Trophoblast cell (in vitro differentiated cells and primary cell): ENCODE data around the gene RIMBP2.

Experiments
- DNase-seq, 2 donors: peaks; one replicate each; pipeline ENCODE4 v3.0.0-alpha.2; 2016
- H2AFZ ChIP-seq: 2 replicates; pipeline ENCODE4 v1.6.1; 2013; ENCODE audit warnings: low read length, moderate library complexity, mild to moderate bottlenecking; ENCODE audit not compliant: insufficient read depth, poor library complexity
- H2AK5ac ChIP-seq: 2 replicates; pipeline ENCODE4 v1.6.1; 2013; ENCODE audit warnings: mild to moderate bottlenecking, low read length
- H2BK120ac ChIP-seq: 2 replicates; pipeline ENCODE4 v1.6.1; 2013; ENCODE audit warnings: low read length, mild to moderate bottlenecking, moderate library complexity; ENCODE audit not compliant: insufficient read depth, poor library complexity
- H2BK12ac ChIP-seq: 2 replicates; pipeline ENCODE4 v1.6.1; 2013; ENCODE audit warnings: mild to moderate bottlenecking, low read length, moderate library complexity
- H2BK5ac ChIP-seq: 2 replicates; pipeline ENCODE4 v1.6.1; 2013; ENCODE audit warnings: low read length, low read depth, moderate library complexity, mild to moderate bottlenecking; ENCODE audit not compliant: poor library complexity
- H3K14ac ChIP-seq: 2 replicates; pipeline ENCODE4 v1.6.1; 2013; ENCODE audit warnings: mild to moderate bottlenecking, low read length
- H3K18ac ChIP-seq: 2 replicates; pipeline ENCODE4 v1.6.1; 2013; ENCODE audit warnings: mild to moderate bottlenecking, low read length
- H3K23ac ChIP-seq: 2 replicates; pipeline ENCODE4 v1.6.1; 2013; ENCODE audit warnings: low read length
- H3K27ac ChIP-seq: 2 replicates; pipeline ENCODE4 v1.5.1; 2013; ENCODE audit warnings: low read depth, mild to moderate bottlenecking, inconsistent platforms, low read length, moderate library complexity
- H3K27me3 ChIP-seq: 2 replicates; pipeline ENCODE4 v1.6.1; 2013; ENCODE audit warnings: inconsistent platforms, mild to moderate bottlenecking, low read length, moderate library complexity; ENCODE audit not compliant: insufficient read depth
- H3K36me3 ChIP-seq, 2 experiments: 1 replicate in 1 of 2; 2 replicates in 1 of 2; pipeline ENCODE4 v1.6.1; 2013; ENCODE audit warnings: low read length in 2 of 2, mild to moderate bottlenecking in 2 of 2, moderate library complexity in 1 of 2; ENCODE audit not compliant: insufficient read depth in 2 of 2, control insufficient read depth in 1 of 2
- H3K4ac ChIP-seq: 2 replicates; pipeline ENCODE4 v1.6.1; 2013; ENCODE audit warnings: low read depth, mild to moderate bottlenecking, low read length, moderate library complexity
- H3K4me1 ChIP-seq, 2 experiments: 1 replicate in 1 of 2; 2 replicates in 1 of 2; pipeline ENCODE4 v1.6.1; 2013; ENCODE audit warnings: low read length in 2 of 2, mild to moderate bottlenecking in 2 of 2, moderate library complexity in 1 of 2; ENCODE audit not compliant: insufficient read depth in 2 of 2, control insufficient read depth in 1 of 2
- H3K4me2 ChIP-seq: 2 replicates; pipeline ENCODE4 v1.6.1; 2013; ENCODE audit warnings: inconsistent platforms, mild to moderate bottlenecking, low read length, moderate library complexity
- H3K4me3 ChIP-seq: 2 replicates; pipeline ENCODE4 v1.5.1; 2013; ENCODE audit warnings: mild to moderate bottlenecking, low read depth, low read length, inconsistent platforms
- H3K79me1 ChIP-seq: one replicate; pipeline ENCODE4 v1.6.1; 2013; ENCODE audit warnings: low read length
- H3K79me2 ChIP-seq: 2 replicates; pipeline ENCODE4 v1.6.1; 2013; ENCODE audit warnings: low read length, mild to moderate bottlenecking; ENCODE audit not compliant: control insufficient read depth, insufficient read depth, poor library complexity
- H3K9ac ChIP-seq: 2 replicates; pipeline ENCODE4 v1.6.1; 2013; ENCODE audit warnings: mild to moderate bottlenecking, low read length
- H3K9me3 ChIP-seq: 2 replicates; pipeline ENCODE4 v1.6.1; 2013; ENCODE audit warnings: low read depth, mild to moderate bottlenecking, control low read depth, inconsistent platforms, low read length; ENCODE audit not compliant: insufficient read depth
- H4K12ac ChIP-seq: 2 replicates; pipeline ENCODE4 v1.6.1; 2013; ENCODE audit warnings: low read depth, mild to moderate bottlenecking, low read length, moderate library complexity
- H4K8ac ChIP-seq: 2 replicates; pipeline ENCODE4 v1.6.1; 2013; ENCODE audit warnings: low read depth, mild to moderate bottlenecking, low read length, moderate library complexity
- H4K91ac ChIP-seq: one replicate; pipeline ENCODE4 v1.6.1; 2013; ENCODE audit warnings: low read depth, mild to moderate bottlenecking, low read length, moderate library complexity
- WGBS: extraction: QIAGEN DNeasy Blood & Tissue Kit; methylation state at CpG from one replicate; pipeline ENCODE4 v1.1.7; 2013; ENCODE audit warnings: missing lambda C conversion rate; ENCODE audit not compliant: insufficient read length, insufficient coverage; ENCODE audit errors: extremely low coverage; 5-methylcytosine and 5-hydroxymethylcytosine counted together

Gene RIMBP2

DNA sequence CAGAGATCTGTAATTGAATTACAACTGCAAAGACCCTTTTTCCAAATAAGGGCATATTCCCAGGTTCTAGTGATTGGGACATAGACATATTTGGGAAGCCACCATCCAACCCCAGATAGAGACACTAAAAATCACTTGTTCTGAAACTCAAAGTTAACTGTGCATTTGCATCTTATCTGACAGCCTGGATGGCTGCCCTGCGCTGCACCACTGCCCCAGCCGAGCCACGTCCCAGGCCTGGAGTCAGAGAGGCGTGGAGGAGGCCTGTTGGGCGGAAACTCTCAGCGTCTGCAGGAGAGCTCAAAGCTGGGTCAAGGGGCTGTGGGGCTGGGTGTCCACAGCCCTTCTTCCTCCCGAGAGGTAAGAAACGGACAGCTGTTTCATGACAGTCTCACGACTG, 124.4 kb downstream of the RIMBP2 start:
- H2BK5ac ChIP-seq: no peak overlapping the region
- WGBS: no CpG with 5 or more reads among the region's 9 CpGs
- no peaks in the 10 kb centered on the region for H3K36me3 ChIP-seq
- no peak overlapping the region for H2BK12ac ChIP-seq
- no peak overlapping the region for H2BK120ac ChIP-seq
- DNase-seq: no peak
- no peak overlapping the region for H3K4me2 ChIP-seq
- H3K27me3 ChIP-seq: no peaks in the 10 kb centered on the region
- no peaks in the 10 kb centered on the region for H3K4me1 ChIP-seq
- H3K9me3 ChIP-seq: peaks cover 1% of the 10 kb centered on the region
- no peak overlapping the region for H3K14ac ChIP-seq
- H3K79me2 ChIP-seq: no peaks in the 10 kb centered on the region
- H3K4ac ChIP-seq: no peak overlapping the region
- H3K23ac ChIP-seq: no peak overlapping the region
- no peak overlapping the region for H2AFZ ChIP-seq
- peak overlapping the region; percentile 56 for H3K4me3 ChIP-seq
- H4K8ac ChIP-seq: no peak overlapping the region
- H3K27ac ChIP-seq: no peak overlapping the region
- no peaks in the 10 kb centered on the region for H3K79me1 ChIP-seq
- no peak overlapping the region for H3K18ac ChIP-seq
- H3K9ac ChIP-seq: no peak overlapping the region
- H4K91ac ChIP-seq: no peak overlapping the region
- no peak overlapping the region for H4K12ac ChIP-seq
- H2AK5ac ChIP-seq: no peak overlapping the region

- H2AK5ac ChIP-seq: no peak overlapping the region
- H3K79me2 ChIP-seq: no peaks in the 10 kb centered on the region
- WGBS: no CpG with 5 or more reads among the region's 12 CpGs
- H3K4me3 ChIP-seq: no peak overlapping the region
- H4K91ac ChIP-seq: no peak overlapping the region
- H3K4ac ChIP-seq: no peak overlapping the region
- H3K27ac ChIP-seq: no peak overlapping the region
- H3K9ac ChIP-seq: no peak overlapping the region
- no peak overlapping the region for H4K12ac ChIP-seq
- H3K14ac ChIP-seq: no peak overlapping the region
- H2BK5ac ChIP-seq: no peak overlapping the region
- H3K27me3 ChIP-seq: no peaks in the 10 kb centered on the region
- H3K9me3 ChIP-seq: peaks cover 1% of the 10 kb centered on the region
- no peak overlapping the region for H3K4me2 ChIP-seq
- H2AFZ ChIP-seq: no peak overlapping the region
- H3K36me3 ChIP-seq: no peaks in the 10 kb centered on the region
- no peak overlapping the region for H2BK120ac ChIP-seq
- H3K4me1 ChIP-seq: no peaks in the 10 kb centered on the region
- no peak for DNase-seq
- H3K18ac ChIP-seq: no peak overlapping the region
- H3K79me1 ChIP-seq: no peaks in the 10 kb centered on the region
- no peak overlapping the region for H2BK12ac ChIP-seq
- no peak overlapping the region for H4K8ac ChIP-seq
- H3K23ac ChIP-seq: no peak overlapping the region
These were observed 125.4 kb downstream of the RIMBP2 start for GRCh38 chr12:130590685-130591084.

GRCh38 chr12:130589540-130590317, 126.4 kb downstream of the RIMBP2 start:
- DNase-seq: no peak

GRCh38 chr12:130588696-130589539, 127.2 kb downstream of the RIMBP2 start:
- no peak overlapping the region for H3K27ac ChIP-seq
- no peak overlapping the region for H3K4me3 ChIP-seq
- H3K4me1 ChIP-seq: no peaks in the 10 kb centered on the region
- no peak overlapping the region for H2AFZ ChIP-seq
- WGBS: no CpG with 5 or more reads among the region's 11 CpGs
- no peak overlapping the region for H3K4me2 ChIP-seq
- no peaks in the 10 kb centered on the region for H3K79me1 ChIP-seq
- H2BK12ac ChIP-seq: no peak overlapping the region
- H2AK5ac ChIP-seq: no peak overlapping the region
- no peaks in the 10 kb centered on the region for H3K27me3 ChIP-seq
- H3K23ac ChIP-seq: no peak overlapping the region
- no peak overlapping the region for H4K91ac ChIP-seq
- H3K36me3 ChIP-seq: no peaks in the 10 kb centered on the region
- H3K9ac ChIP-seq: no peak overlapping the region
- no peak for DNase-seq
- no peak overlapping the region for H4K12ac ChIP-seq
- H3K9me3 ChIP-seq: peaks cover 1% of the 10 kb centered on the region
- H3K4ac ChIP-seq: no peak overlapping the region
- no peaks in the 10 kb centered on the region for H3K79me2 ChIP-seq
- no peak overlapping the region for H4K8ac ChIP-seq
- H2BK120ac ChIP-seq: no peak overlapping the region
- H2BK5ac ChIP-seq: no peak overlapping the region
- H3K18ac ChIP-seq: no peak overlapping the region
- H3K14ac ChIP-seq: no peak overlapping the region

More at GRCh38 chr12:130589540-130590317, 126.4 kb downstream of the RIMBP2 start:
- Histone ChIP-seq H3K79me1 (no peaks in the 10 kb centered on the region), H2BK12ac (no peak overlapping the region), H3K14ac (no peak overlapping the region), H3K27me3 (no peaks in the 10 kb centered on the region), H3K9me3 (peaks cover 1% of the 10 kb centered on the region), H2AK5ac (no peak overlapping the region), H4K12ac (no peak overlapping the region), H3K9ac (no peak overlapping the region), H2BK5ac (no peak overlapping the region), H3K27ac (no peak overlapping the region), H4K91ac (no peak overlapping the region), H3K18ac (no peak overlapping the region), H3K36me3 (no peaks in the 10 kb centered on the region), H3K4me1 (no peaks in the 10 kb centered on the region), H4K8ac (no peak overlapping the region), H3K4ac (no peak overlapping the region), H2BK120ac (no peak overlapping the region), H2AFZ (no peak overlapping the region), H3K4me2 (no peak overlapping the region), H3K4me3 (no peak overlapping the region), H3K79me2 (no peaks in the 10 kb centered on the region), H3K23ac (no peak overlapping the region)
- no CpG with 5 or more reads among the region's 11 CpGs for WGBS
